HEK293 (cell line): Measurements from ENCODE around the gene ANK2.

Source experiments
- CTCF ChIA-PET: fragments of 350-600 bp; formaldehyde crosslinking; extraction: SDS; loops from one replicate; lab custom pipeline; 2021; ENCODE audit warnings: antibody characterized with exemption; lab: Yijun Ruan, JAX
- POLR2A ChIA-PET: fragments of 300-600 bp; formaldehyde crosslinking; extraction: SDS; loops from one replicate; lab custom pipeline; 2020; ENCODE audit warnings: antibody characterized with exemption, inconsistent platforms; lab: Yijun Ruan, JAX
- H3K27ac ChIP-seq: fragments of 200-500 bp; sonication (Bioruptor generic); 2 replicates; pipeline ENCODE4 v1.5.1; 2014; ENCODE audit warnings: low read depth, low read length, control low read depth, inconsistent platforms; ENCODE audit errors: extremely low read depth
- H3K36me3 ChIP-seq, 2 experiments: fragments of 200-500 bp in 1 of 2; sonication (Bioruptor generic) in 1 of 2; 1 replicate in 1 of 2; 2 replicates in 1 of 2; pipeline ENCODE4 v1.5.1; 2014 to 2017; ENCODE audit warnings: inconsistent platforms in 2 of 2, low read length in 2 of 2; ENCODE audit not compliant: control insufficient read depth in 2 of 2, insufficient read depth in 1 of 2
- H3K4me1 ChIP-seq: fragments of 200-500 bp; sonication (Bioruptor generic); 2 replicates; pipeline ENCODE4 v1.5.1; 2014; ENCODE audit warnings: mild to moderate bottlenecking, low read length, inconsistent platforms; ENCODE audit not compliant: control insufficient read depth, insufficient read depth
- H3K4me3 ChIP-seq: 2 replicates; pipeline ENCODE4 v1.5.1; 2011; ENCODE audit warnings: low read depth, mild to moderate bottlenecking, control low read depth, low read length, moderate library complexity
- H3K9me3 ChIP-seq: fragments of 200-500 bp; sonication (Bioruptor generic); 2 replicates; pipeline ENCODE4 v1.5.1; 2014; ENCODE audit warnings: low read depth, low read length, inconsistent platforms; ENCODE audit not compliant: control insufficient read depth, insufficient read depth
- BCL11B ChIP-seq: fragments of 450-650 bp; formaldehyde crosslinking; IDR thresholded peaks from 2 replicates; pipeline ENCODE4 v1.5.1; 2016; ENCODE audit warnings: low read depth, missing biosample characterization, missing genetic modification characterization
- KLF16 ChIP-seq: fragments of 450-650 bp; formaldehyde crosslinking; IDR thresholded peaks from 2 replicates; pipeline ENCODE4 v1.5.1; 2017; ENCODE audit warnings: missing biosample characterization, missing genetic modification characterization
- MYNN ChIP-seq: fragments of 450-650 bp; formaldehyde crosslinking; IDR thresholded peaks from 2 replicates; pipeline ENCODE4 v1.5.1; 2016; ENCODE audit warnings: missing biosample characterization, missing genetic modification characterization, borderline replicate concordance
- REST ChIP-seq: fragments of 450-650 bp; formaldehyde crosslinking; IDR thresholded peaks from 2 replicates; pipeline ENCODE4 v1.5.1; 2016; ENCODE audit warnings: missing biosample characterization, missing genetic modification characterization
- SETDB1 ChIP-seq: IDR thresholded peaks from one replicate; pipeline ENCODE4 v1.6.1; 2017; ENCODE audit warnings: mild to moderate bottlenecking, low read length, moderate library complexity, mixed read lengths; ENCODE audit not compliant: insufficient read length
- YY1 ChIP-seq: fragments of 450-650 bp; formaldehyde crosslinking; IDR thresholded peaks from 2 replicates; pipeline ENCODE4 v1.5.1; 2018; ENCODE audit warnings: missing biosample characterization, missing genetic modification characterization
- ZIC2 ChIP-seq: fragments of 450-650 bp; formaldehyde crosslinking; IDR thresholded peaks from 2 replicates; pipeline ENCODE4 v1.5.1; 2016; ENCODE audit warnings: missing biosample characterization, missing genetic modification characterization
- ZNF112 ChIP-seq: fragments of 450-650 bp; formaldehyde crosslinking; IDR thresholded peaks from 2 replicates; pipeline ENCODE4 v1.5.0; 2017; ENCODE audit warnings: missing biosample characterization, missing genetic modification characterization
- ZNF114 ChIP-seq: fragments of 450-650 bp; formaldehyde crosslinking; IDR thresholded peaks from 2 replicates; pipeline ENCODE4 v1.5.0; 2017; ENCODE audit warnings: missing biosample characterization, missing genetic modification characterization
- ZNF274 ChIP-seq, 2 experiments: fragments of 200-500 bp in 1 of 2; fragments of 450-650 bp in 1 of 2; sonication (Bioruptor generic) in 1 of 2; formaldehyde crosslinking in 1 of 2; IDR thresholded peaks; 2 replicates each; pipeline versions ENCODE4 v1.5.1 to v1.6.1; 2014 to 2016; ENCODE audit warnings: borderline replicate concordance in 1 of 2, inconsistent platforms in 1 of 2, low read length in 1 of 2, missing biosample characterization in 1 of 2, missing genetic modification characterization in 1 of 2
- ZNF341 ChIP-seq: fragments of 450-650 bp; formaldehyde crosslinking; IDR thresholded peaks from 2 replicates; pipeline ENCODE4; 2016; ENCODE audit warnings: low read depth, missing biosample characterization, missing genetic modification characterization
- ZNF423 ChIP-seq: fragments of 450-650 bp; formaldehyde crosslinking; IDR thresholded peaks from 2 replicates; pipeline ENCODE4 v1.5.1; 2016; ENCODE audit warnings: missing biosample characterization, missing genetic modification characterization
- ZNF510 ChIP-seq: fragments of 450-650 bp; formaldehyde crosslinking; IDR thresholded peaks from 2 replicates; pipeline ENCODE4 v1.5.1; 2018; ENCODE audit warnings: mild to moderate bottlenecking, missing genetic modification characterization, missing biosample characterization; ENCODE audit not compliant: insufficient replicate concordance
- ZNF514 ChIP-seq: fragments of 450-650 bp; formaldehyde crosslinking; IDR thresholded peaks from 2 replicates; pipeline ENCODE4 v1.5.1; 2016; ENCODE audit warnings: missing biosample characterization, missing genetic modification characterization
- ZNF629 ChIP-seq: fragments of 450-650 bp; formaldehyde crosslinking; IDR thresholded peaks from 2 replicates; pipeline ENCODE4 v1.5.1; 2017; ENCODE audit warnings: missing biosample characterization, missing genetic modification characterization
- ZNF677 ChIP-seq: fragments of 450-650 bp; IDR thresholded peaks from 2 replicates; pipeline ENCODE4 v1.5.0; 2018; ENCODE audit warnings: missing biosample characterization, mild to moderate bottlenecking, missing genetic modification characterization, moderate library complexity
- ZNF76 ChIP-seq: fragments of 450-650 bp; formaldehyde crosslinking; IDR thresholded peaks from 2 replicates; pipeline ENCODE4; 2016; ENCODE audit warnings: low read depth, missing biosample characterization, missing genetic modification characterization, borderline replicate concordance
- ZNF792 ChIP-seq: fragments of 450-650 bp; formaldehyde crosslinking; IDR thresholded peaks from 2 replicates; pipeline ENCODE4 v1.5.1; 2016; ENCODE audit warnings: missing biosample characterization, missing genetic modification characterization
- TF ChIP-seq, protein P1 (sequence below): fragments of 450-650 bp; formaldehyde crosslinking; IDR thresholded peaks from 2 replicates; pipeline ENCODE4 v1.5.1; 2016; ENCODE audit warnings: missing biosample characterization, missing genetic modification characterization

Gene ANK2

DNA sequence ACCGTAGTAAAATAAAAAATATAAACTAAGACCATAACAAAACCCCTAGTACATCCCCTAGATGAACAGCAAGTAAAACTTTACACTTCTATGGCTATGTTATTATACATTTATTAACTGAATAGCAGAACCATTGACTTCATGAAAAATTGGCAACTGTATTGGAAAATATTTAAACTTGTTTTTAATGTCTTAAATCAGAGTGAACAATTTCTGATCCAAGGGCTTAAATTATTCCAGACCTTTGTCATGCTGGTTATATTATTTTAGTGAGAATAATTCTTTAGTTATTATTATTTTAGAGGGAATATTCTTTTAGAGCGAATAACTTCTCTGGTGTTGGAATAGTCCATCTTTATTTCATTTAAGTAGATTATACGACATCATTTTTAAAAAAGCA, 265.0 kb downstream of the ANK2 start:
- no peak for TF ChIP-seq ZNF112 (tag by site-specific recombination)
- no peak for TF ChIP-seq ZNF677 (tag by site-specific recombination)
- no peak for TF ChIP-seq ZNF792
- TF ChIP-seq, protein P1, sequence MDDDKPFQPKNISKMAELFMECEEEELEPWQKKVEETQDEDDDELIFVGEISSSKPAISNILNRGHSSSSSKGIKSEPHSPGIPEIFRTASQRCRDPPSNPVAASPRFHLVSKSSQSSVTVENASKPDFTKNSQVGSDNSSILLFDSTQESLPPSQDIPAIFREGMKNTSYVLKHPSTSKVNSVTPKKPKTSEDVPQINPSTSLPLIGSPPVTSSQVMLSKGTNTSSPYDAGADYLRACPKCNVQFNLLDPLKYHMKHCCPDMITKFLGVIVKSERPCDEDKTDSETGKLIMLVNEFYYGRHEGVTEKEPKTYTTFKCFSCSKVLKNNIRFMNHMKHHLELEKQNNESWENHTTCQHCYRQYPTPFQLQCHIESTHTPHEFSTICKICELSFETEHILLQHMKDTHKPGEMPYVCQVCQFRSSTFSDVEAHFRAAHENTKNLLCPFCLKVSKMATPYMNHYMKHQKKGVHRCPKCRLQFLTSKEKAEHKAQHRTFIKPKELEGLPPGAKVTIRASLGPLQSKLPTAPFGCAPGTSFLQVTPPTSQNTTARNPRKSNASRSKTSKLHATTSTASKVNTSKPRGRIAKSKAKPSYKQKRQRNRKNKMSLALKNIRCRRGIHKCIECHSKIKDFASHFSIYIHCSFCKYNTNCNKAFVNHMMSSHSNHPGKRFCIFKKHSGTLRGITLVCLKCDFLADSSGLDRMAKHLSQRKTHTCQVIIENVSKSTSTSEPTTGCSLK = no peak
- TF ChIP-seq ZNF423 = no peak
- POLR2A ChIA-PET = no interaction called here
- H3K4me3 ChIP-seq = no peak overlapping the region
- H3K27ac ChIP-seq = no peak overlapping the region
- H3K4me1 ChIP-seq = no peaks in the 10 kb centered on the region
- H3K36me3 ChIP-seq = no peaks in the 10 kb centered on the region
- no peaks in the 10 kb centered on the region for H3K9me3 ChIP-seq
- CTCF ChIA-PET = no interaction called here

GRCh38 chr4:113316879-113317278, 267.4 kb downstream of the ANK2 start:
- Histone ChIP-seq H3K4me1 (no peaks in the 10 kb centered on the region), H3K27ac (no peak overlapping the region), H3K36me3 (no peaks in the 10 kb centered on the region), H3K4me3 (no peak overlapping the region), H3K9me3 (no peaks in the 10 kb centered on the region)
- CTCF ChIA-PET = no interaction called here
- TF ChIP-seq REST (tag by site-specific recombination) (no peak), SETDB1 (no peak), ZNF76 (tag by site-specific recombination) (no peak), ZIC2 (tag by site-specific recombination) (no peak), YY1 (tag by site-specific recombination) (no peak), MYNN (tag by site-specific recombination) (no peak), ZNF629 (tag by site-specific recombination) (no peak), ZNF514 (tag by site-specific recombination) (no peak), KLF16 (tag by site-specific recombination) (no peak), ZNF510 (tag by site-specific recombination) (no peak), ZNF274 (IDR thresholded peaks at IDR 0.05; ENCODE audit: low read length) (no peak), ZNF274 (tag by site-specific recombination; IDR thresholded peaks at IDR 0.05; ENCODE audit: borderline replicate concordance) (no peak), BCL11B (tag by site-specific recombination) (no peak), ZNF114 (tag by site-specific recombination) (no peak), ZNF341 (tag by site-specific recombination) (no peak)
- POLR2A ChIA-PET = no interaction called here
